ENCODE data around the gene RNF157. TPM values are rescaled to one million over a fixed set of nuclear protein-coding genes. Genes with fewer than 3 reads are reported as not detected.
A peak's percentile ranks its signal among the peaks of the same experiment; 100 is the strongest.

The RNF157 gene
- total and polyA plus RNA-seq, 2 of the 13 experiments (the other 11 are each of a cell fraction or from before 2014, with no cell fraction given): 0.44 to 1.5 TPM

DNA sequence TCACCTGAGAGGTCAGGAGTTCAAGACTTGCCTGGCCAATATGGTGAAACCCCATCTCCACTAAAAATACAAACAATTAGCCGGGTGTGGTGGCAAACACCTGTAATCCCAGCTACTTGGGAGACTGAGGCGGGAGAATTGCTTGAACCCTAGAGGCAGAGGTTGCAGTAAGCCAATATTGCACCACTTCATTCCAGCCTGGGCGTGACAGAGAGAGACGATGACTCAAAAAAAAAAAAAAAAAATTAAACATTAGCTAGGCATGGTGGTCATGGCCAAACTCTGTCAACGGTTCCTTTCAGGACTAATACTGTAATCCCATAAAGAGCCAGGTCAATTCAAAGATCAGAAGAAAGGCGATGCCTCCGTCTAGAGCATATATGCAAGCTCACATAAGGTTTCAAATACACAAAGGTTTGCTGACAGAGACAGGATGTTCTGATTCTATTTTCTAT is 2.4 kb downstream of the RNF157 start (continued):
- TF ChIP-seq ZNF776 (CRISPR knock-in tag; IDR thresholded peaks at IDR 0.05) (0 out of 2 replicates have a peak, but pooled peaks have one; percentile 6), CHD2 (IDR thresholded peaks at IDR 0.05; ENCODE audit: low read depth, low read length) (no peak), ZNF276 (CRISPR knock-in tag; IDR thresholded peaks at IDR 0.05; ENCODE audit: low read depth) (no peak), IKZF4 (CRISPR knock-in tag; IDR thresholded peaks at IDR 0.05; ENCODE audit: borderline replicate concordance, low read depth, not compliant biosample characterization) (no peak), GZF1 (CRISPR knock-in tag; IDR thresholded peaks at IDR 0.05) (no peak), ZBTB7A (CRISPR knock-in tag; IDR thresholded peaks at IDR 0.05) (no peak), ZNF709 (CRISPR knock-in tag; IDR thresholded peaks at IDR 0.05) (no peak), MEIS2 (CRISPR knock-in tag; IDR thresholded peaks at IDR 0.05) (0 out of 2 replicates have a peak, but pooled peaks have one; percentile 60), BCL6 (CRISPR knock-in tag; IDR thresholded peaks at IDR 0.05) (peak; percentile 75), SNAI1 (CRISPR knock-in tag; IDR thresholded peaks at IDR 0.05; ENCODE audit: borderline replicate concordance) (peak; percentile 42; the same call in 1 of the 2 replicates), FOXA1 (IDR thresholded peaks at IDR 0.05) (no peak), FOXA1 (CRISPR knock-in tag; IDR thresholded peaks at IDR 0.05) (peak; percentile 59; the same call in 1 of the 2 replicates)
- TF ChIP-seq, protein P1, sequence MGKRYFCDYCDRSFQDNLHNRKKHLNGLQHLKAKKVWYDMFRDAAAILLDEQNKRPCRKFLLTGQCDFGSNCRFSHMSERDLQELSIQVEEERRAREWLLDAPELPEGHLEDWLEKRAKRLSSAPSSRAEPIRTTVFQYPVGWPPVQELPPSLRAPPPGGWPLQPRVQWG (CRISPR knock-in tag; IDR thresholded peaks at IDR 0.05; ENCODE audit: borderline replicate concordance, low read depth): no peak
- TF ChIP-seq, protein P2, sequence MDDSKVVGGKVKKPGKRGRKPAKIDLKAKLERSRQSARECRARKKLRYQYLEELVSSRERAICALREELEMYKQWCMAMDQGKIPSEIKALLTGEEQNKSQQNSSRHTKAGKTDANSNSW (CRISPR knock-in tag; IDR thresholded peaks at IDR 0.05; ENCODE audit: borderline replicate concordance): no peak
- TF ChIP-seq, protein P3, sequence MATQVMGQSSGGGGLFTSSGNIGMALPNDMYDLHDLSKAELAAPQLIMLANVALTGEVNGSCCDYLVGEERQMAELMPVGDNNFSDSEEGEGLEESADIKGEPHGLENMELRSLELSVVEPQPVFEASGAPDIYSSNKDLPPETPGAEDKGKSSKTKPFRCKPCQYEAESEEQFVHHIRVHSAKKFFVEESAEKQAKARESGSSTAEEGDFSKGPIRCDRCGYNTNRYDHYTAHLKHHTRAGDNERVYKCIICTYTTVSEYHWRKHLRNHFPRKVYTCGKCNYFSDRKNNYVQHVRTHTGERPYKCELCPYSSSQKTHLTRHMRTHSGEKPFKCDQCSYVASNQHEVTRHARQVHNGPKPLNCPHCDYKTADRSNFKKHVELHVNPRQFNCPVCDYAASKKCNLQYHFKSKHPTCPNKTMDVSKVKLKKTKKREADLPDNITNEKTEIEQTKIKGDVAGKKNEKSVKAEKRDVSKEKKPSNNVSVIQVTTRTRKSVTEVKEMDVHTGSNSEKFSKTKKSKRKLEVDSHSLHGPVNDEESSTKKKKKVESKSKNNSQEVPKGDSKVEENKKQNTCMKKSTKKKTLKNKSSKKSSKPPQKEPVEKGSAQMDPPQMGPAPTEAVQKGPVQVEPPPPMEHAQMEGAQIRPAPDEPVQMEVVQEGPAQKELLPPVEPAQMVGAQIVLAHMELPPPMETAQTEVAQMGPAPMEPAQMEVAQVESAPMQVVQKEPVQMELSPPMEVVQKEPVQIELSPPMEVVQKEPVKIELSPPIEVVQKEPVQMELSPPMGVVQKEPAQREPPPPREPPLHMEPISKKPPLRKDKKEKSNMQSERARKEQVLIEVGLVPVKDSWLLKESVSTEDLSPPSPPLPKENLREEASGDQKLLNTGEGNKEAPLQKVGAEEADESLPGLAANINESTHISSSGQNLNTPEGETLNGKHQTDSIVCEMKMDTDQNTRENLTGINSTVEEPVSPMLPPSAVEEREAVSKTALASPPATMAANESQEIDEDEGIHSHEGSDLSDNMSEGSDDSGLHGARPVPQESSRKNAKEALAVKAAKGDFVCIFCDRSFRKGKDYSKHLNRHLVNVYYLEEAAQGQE (IDR thresholded peaks at IDR 0.05; ENCODE audit: borderline replicate concordance in 1 of 2, low read depth in 1 of 2, low read length in 2 of 2): 0 out of 4 replicates have a peak, but pooled peaks of 1 of the 2 experiments have one; percentile 7
- TF ChIP-seq, protein P4, sequence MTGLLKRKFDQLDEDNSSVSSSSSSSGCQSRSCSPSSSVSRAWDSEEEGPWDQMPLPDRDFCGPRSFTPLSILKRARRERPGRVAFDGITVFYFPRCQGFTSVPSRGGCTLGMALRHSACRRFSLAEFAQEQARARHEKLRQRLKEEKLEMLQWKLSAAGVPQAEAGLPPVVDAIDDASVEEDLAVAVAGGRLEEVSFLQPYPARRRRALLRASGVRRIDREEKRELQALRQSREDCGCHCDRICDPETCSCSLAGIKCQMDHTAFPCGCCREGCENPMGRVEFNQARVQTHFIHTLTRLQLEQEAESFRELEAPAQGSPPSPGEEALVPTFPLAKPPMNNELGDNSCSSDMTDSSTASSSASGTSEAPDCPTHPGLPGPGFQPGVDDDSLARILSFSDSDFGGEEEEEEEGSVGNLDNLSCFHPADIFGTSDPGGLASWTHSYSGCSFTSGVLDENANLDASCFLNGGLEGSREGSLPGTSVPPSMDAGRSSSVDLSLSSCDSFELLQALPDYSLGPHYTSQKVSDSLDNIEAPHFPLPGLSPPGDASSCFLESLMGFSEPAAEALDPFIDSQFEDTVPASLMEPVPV (CRISPR knock-in tag; IDR thresholded peaks at IDR 0.05): peak; percentile 38; the same call in 1 of the 2 replicates
- TF ChIP-seq, protein P5, sequence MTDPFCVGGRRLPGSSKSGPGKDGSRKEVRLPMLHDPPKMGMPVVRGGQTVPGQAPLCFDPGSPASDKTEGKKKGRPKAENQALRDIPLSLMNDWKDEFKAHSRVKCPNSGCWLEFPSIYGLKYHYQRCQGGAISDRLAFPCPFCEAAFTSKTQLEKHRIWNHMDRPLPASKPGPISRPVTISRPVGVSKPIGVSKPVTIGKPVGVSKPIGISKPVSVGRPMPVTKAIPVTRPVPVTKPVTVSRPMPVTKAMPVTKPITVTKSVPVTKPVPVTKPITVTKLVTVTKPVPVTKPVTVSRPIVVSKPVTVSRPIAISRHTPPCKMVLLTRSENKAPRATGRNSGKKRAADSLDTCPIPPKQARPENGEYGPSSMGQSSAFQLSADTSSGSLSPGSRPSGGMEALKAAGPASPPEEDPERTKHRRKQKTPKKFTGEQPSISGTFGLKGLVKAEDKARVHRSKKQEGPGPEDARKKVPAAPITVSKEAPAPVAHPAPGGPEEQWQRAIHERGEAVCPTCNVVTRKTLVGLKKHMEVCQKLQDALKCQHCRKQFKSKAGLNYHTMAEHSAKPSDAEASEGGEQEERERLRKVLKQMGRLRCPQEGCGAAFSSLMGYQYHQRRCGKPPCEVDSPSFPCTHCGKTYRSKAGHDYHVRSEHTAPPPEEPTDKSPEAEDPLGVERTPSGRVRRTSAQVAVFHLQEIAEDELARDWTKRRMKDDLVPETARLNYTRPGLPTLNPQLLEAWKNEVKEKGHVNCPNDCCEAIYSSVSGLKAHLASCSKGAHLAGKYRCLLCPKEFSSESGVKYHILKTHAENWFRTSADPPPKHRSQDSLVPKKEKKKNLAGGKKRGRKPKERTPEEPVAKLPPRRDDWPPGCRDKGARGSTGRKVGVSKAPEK (CRISPR knock-in tag; IDR thresholded peaks at IDR 0.05; ENCODE audit: borderline replicate concordance): no peak
